ENCODE measurements around the gene MEIOSIN. TPM values are rescaled to one million over a fixed set of nuclear protein-coding genes. Genes with fewer than 3 reads are reported as not detected.

MEIOSIN gene
- total and polyA plus RNA-seq, 2 of the 13 experiments (the other 11 are each of a cell fraction or from before 2014, with no cell fraction given): not detected

DNA sequence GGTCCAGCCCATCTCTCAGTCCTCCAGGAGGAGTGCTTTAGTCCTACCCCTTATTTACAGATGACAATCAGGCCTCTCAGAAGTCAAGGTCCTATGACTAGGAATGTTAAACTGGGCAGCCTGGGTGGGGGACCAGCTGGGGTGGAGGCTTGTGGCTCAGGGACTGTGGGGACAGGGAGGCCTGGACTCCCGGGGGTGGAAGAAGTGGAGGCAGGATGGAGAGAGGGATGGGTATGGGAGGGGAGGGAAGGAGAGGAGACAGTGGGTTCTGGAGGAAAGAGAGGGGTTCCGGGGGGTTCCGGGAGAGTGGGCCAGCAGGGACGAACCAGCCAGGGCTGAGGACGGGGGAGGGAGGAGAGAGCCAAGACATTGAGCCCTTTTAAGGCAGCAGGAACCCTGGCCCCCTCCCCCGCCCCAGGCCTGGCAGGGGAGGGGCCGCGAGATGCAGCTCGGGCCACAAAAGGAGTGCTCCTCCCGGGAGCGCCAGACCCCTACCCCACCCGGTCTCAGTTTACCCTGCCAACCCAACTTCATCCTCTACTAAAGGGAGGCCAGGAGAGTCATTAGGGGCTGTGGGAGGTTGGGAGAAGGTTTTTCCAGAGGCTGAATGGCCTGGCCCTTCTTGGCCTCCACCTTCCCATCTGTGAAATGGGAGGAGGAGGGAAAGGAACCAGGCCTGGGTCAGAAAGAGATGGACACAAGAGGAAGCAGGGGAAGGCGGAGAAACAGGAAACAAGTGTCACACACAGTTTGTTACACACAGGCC lies 47.4 kb downstream of the MEIOSIN start (continued):
- TF ChIP-seq ZNF589 (CRISPR knock-in tag; conservative IDR thresholded peaks at IDR 0.05): no peak
- TF ChIP-seq, protein P1, sequence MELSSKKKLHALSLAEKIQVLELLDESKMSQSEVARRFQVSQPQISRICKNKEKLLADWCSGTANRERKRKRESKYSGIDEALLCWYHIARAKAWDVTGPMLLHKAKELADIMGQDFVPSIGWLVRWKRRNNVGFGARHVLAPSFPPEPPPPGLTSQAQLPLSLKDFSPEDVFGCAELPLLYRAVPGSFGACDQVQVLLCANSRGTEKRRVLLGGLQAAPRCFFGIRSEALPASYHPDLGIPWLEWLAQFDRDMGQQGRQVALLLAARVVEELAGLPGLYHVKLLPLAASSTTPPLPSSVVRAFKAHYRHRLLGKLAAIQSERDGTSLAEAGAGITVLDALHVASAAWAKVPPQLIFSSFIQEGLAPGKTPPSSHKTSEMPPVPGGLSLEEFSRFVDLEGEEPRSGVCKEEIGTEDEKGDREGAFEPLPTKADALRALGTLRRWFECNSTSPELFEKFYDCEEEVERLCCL (CRISPR knock-in tag; IDR thresholded peaks at IDR 0.05; ENCODE audit: borderline replicate concordance): no peak
- TF ChIP-seq, protein P2, sequence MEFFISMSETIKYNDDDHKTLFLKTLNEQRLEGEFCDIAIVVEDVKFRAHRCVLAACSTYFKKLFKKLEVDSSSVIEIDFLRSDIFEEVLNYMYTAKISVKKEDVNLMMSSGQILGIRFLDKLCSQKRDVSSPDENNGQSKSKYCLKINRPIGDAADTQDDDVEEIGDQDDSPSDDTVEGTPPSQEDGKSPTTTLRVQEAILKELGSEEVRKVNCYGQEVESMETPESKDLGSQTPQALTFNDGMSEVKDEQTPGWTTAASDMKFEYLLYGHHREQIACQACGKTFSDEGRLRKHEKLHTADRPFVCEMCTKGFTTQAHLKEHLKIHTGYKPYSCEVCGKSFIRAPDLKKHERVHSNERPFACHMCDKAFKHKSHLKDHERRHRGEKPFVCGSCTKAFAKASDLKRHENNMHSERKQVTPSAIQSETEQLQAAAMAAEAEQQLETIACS (CRISPR knock-in tag; IDR thresholded peaks at IDR 0.05): no peak
- TF ChIP-seq ZNF224 (CRISPR knock-in tag; IDR thresholded peaks at IDR 0.05): no peak
- no peak for TF ChIP-seq ZNF670 (CRISPR knock-in tag; IDR thresholded peaks at IDR 0.05; ENCODE audit: borderline replicate concordance)
- no peak for TF ChIP-seq SNAPC4 (CRISPR knock-in tag; IDR thresholded peaks at IDR 0.05)
- TF ChIP-seq TCF7 (IDR thresholded peaks at IDR 0.05; ENCODE audit: low read depth): no peak
- TF ChIP-seq ZNF263 (CRISPR knock-in tag; IDR thresholded peaks at IDR 0.05): peak; percentile 97
- TF ChIP-seq, protein P3, sequence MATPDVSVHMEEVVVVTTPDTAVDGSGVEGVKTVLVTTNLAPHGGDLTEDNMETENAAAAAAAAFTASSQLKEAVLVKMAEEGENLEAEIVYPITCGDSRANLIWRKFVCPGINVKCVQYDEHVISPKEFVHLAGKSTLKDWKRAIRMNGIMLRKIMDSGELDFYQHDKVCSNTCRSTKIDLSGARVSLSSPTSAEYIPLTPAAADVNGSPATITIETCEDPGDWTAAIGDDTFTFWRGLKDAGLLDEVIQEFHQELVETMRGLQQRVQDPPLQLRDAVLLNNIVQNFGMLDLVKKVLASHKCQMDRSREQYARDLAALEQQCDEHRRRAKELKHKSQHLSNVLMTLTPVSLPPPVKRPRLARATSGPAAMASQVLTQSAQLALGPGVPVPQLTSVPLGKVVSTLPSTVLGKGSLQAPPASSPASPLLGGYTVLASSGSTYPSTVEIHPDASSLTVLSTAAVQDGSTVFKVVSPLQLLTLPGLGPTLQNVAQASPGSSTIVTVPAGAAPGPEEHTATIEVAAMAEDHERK (CRISPR knock-in tag; IDR thresholded peaks at IDR 0.05; ENCODE audit: low read depth): no peak
- no peak for TF ChIP-seq HMG20B (CRISPR knock-in tag; conservative IDR thresholded peaks at IDR 0.05)
- TF ChIP-seq RARA (CRISPR knock-in tag; IDR thresholded peaks at IDR 0.05): 0 out of 2 replicates have a peak, but pooled peaks have one; percentile 22
- TF ChIP-seq ZKSCAN5 (CRISPR knock-in tag; IDR thresholded peaks at IDR 0.05): no peak
- TF ChIP-seq NFYC (CRISPR knock-in tag; IDR thresholded peaks at IDR 0.05): no peak
- TF ChIP-seq ZNF430 (CRISPR knock-in tag; IDR thresholded peaks at IDR 0.05): no peak
- TF ChIP-seq RCOR2 (CRISPR knock-in tag; IDR thresholded peaks at IDR 0.05): 0 out of 2 replicates have a peak, but pooled peaks have one; percentile 48
- TF ChIP-seq FOSL1 (CRISPR knock-in tag; IDR thresholded peaks at IDR 0.05; ENCODE audit: borderline replicate concordance): no peak
- no peak for TF ChIP-seq ZNF33B (CRISPR knock-in tag; IDR thresholded peaks at IDR 0.05)
- TF ChIP-seq ZFP36 (IDR thresholded peaks at IDR 0.05; ENCODE audit: borderline replicate concordance, low read depth, low read length, partially characterized antibody): no peak
- TF ChIP-seq MTF2 (CRISPR knock-in tag; IDR thresholded peaks at IDR 0.05; ENCODE audit: borderline replicate concordance): no peak
- no peak for TF ChIP-seq MED1 (CRISPR knock-in tag; IDR thresholded peaks at IDR 0.05)
- no peak for TF ChIP-seq RBAK (CRISPR knock-in tag; IDR thresholded peaks at IDR 0.05)
- TF ChIP-seq ZSCAN9 (CRISPR knock-in tag; IDR thresholded peaks at IDR 0.05; ENCODE audit: borderline replicate concordance): no peak

All from HepG2 (cell line).